Mesothelial cell of epicardium (in vitro differentiated cells): ENCODE data around the gene FAAP20. TPM values are rescaled to one million over a fixed set of nuclear protein-coding genes. Genes with fewer than 3 reads are reported as not detected.

ENCODE experiments used
- DNase-seq, 2 experiments: peaks; one replicate each; pipeline ENCODE4 v3.0.0; 2021; ENCODE audit warnings: low spot score in 2 of 2; ENCODE audit not compliant: unreplicated experiment in 2 of 2
- H3K27ac Mint-ChIP-seq: 2 replicates; pipeline ENCODE4 v1.8.0; 2021; ENCODE audit warnings: mixed read lengths
- H3K27me3 Mint-ChIP-seq: 2 replicates; pipeline ENCODE4 v1.8.0; 2021; ENCODE audit warnings: low read depth, mixed read lengths
- H3K36me3 Mint-ChIP-seq: 2 replicates; pipeline ENCODE4 v1.8.0; 2021; ENCODE audit warnings: mixed read lengths
- H3K4me1 Mint-ChIP-seq: 2 replicates; pipeline ENCODE4 v1.8.0; 2021; ENCODE audit warnings: mixed read lengths
- H3K4me3 Mint-ChIP-seq: 2 replicates; pipeline ENCODE4 v1.8.0; 2021; ENCODE audit warnings: mild to moderate bottlenecking, moderate library complexity, mixed read lengths
- H3K9me3 Mint-ChIP-seq: 2 replicates; pipeline ENCODE4 v1.8.0; 2021; ENCODE audit warnings: mixed read lengths
- total RNA-seq: library from RNA; stranded (reverse); gene quantifications from 3 replicates; pipeline ENCODE4 v1.2.1, GENCODE V29; 2021
- TF ChIP-seq, protein P1 (sequence below): fragments of 200-600 bp; sonication (generic); IDR thresholded peaks from one replicate; pipeline ENCODE4 v1.5.0; 2021; ENCODE audit warnings: antibody characterized with exemption; ENCODE audit not compliant: unreplicated experiment

FAAP20 gene
- total RNA-seq, 1 donor from 2014 or later: 92.2 TPM

GRCh38 chr1:2189459-2190425, 4.8 kb downstream of the FAAP20 start:
- Mint-ChIP-seq H3K4me3 (peak overlapping the region; percentile 71), H3K4me1 (peaks cover 14% of the 10 kb centered on the region), H3K36me3 (peaks cover 4% of the 10 kb centered on the region), H3K27me3 (no peaks in the 10 kb centered on the region), H3K27ac (peak overlapping the region; percentile 95), H3K9me3 (no peaks in the 10 kb centered on the region)
- TF ChIP-seq, protein P1, sequence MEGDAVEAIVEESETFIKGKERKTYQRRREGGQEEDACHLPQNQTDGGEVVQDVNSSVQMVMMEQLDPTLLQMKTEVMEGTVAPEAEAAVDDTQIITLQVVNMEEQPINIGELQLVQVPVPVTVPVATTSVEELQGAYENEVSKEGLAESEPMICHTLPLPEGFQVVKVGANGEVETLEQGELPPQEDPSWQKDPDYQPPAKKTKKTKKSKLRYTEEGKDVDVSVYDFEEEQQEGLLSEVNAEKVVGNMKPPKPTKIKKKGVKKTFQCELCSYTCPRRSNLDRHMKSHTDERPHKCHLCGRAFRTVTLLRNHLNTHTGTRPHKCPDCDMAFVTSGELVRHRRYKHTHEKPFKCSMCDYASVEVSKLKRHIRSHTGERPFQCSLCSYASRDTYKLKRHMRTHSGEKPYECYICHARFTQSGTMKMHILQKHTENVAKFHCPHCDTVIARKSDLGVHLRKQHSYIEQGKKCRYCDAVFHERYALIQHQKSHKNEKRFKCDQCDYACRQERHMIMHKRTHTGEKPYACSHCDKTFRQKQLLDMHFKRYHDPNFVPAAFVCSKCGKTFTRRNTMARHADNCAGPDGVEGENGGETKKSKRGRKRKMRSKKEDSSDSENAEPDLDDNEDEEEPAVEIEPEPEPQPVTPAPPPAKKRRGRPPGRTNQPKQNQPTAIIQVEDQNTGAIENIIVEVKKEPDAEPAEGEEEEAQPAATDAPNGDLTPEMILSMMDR: no peak
- DNase-seq: peak; percentile 86 to 95

DNA sequence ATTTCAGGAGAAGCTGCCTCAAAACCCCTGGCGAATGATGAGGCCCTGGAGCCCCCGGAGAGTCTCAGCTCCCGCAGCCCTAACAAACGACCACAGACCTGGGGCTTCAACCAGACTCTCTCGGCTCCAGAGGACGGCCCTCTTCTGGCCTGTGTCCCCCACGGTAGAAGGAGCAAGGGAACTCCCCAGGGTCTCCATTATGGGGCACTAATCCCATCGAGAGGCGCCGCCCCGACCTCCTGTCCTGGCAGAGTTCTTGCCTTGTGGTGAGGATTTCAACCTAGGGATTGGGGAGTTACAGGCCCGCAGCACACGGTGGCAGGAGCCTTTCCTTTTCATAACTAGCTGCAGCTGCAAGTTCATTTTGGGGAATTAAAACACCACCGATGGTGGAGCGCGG, 6.2 kb downstream of the FAAP20 start:
- Mint-ChIP-seq H3K36me3 (peaks cover 8% of the 10 kb centered on the region), H3K4me1 (peaks cover 14% of the 10 kb centered on the region), H3K27me3 (no peaks in the 10 kb centered on the region), H3K4me3 (peak overlapping the region; percentile 10), H3K9me3 (no peaks in the 10 kb centered on the region), H3K27ac (no peak overlapping the region)
- no peak for DNase-seq
- TF ChIP-seq, protein P1: no peak

DNA sequence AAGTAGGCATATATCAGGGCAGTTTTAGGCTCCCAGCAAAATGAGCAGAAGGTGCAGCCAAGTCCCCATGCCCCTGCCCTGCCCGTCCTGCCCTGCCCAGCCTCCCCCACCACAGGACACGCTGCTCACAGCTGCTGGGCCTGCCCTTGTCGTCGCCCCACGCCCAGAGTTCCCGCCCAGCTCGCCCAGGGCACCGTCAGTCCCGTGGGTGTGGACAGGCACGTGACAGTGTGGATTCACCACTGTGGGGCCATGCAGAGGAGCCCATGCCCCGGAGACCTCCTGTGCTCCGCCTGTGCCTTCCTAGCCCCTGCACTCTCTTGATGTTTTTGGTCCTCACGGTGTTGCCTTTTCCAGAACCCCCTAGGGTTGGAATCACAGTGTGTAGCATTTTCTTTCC, 7.0 kb downstream of the FAAP20 start:
- H3K4me3 Mint-ChIP-seq: no peak overlapping the region
- H3K36me3 Mint-ChIP-seq: peaks cover 8% of the 10 kb centered on the region
- peak overlapping the region; percentile 25 for H3K27ac Mint-ChIP-seq
- no peak for DNase-seq
- H3K27me3 Mint-ChIP-seq: no peaks in the 10 kb centered on the region
- TF ChIP-seq, protein P1: no peak
- H3K4me1 Mint-ChIP-seq: peaks cover 14% of the 10 kb centered on the region
- no peaks in the 10 kb centered on the region for H3K9me3 Mint-ChIP-seq

DNA sequence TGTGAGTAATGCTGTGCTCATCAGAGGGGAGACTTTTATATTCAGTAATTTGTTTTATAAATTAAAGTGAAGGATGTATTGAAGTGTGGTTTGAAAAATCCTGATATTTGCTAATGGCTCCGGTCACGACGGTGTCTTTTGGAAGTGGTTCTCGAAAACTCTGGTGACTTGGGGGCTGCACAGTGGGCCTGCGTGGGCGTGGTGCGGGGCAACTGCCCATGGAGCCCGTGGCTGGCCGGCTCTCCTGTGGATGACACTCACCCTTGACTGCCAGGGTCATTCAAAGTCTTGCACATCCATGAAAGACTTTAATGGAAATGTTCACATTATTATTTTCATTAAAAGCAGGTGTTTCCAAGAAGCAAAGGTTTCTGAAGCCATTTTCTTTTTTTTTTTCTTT, 7.7 kb downstream of the FAAP20 start:
- H3K4me1 Mint-ChIP-seq: peaks cover 14% of the 10 kb centered on the region
- no peak for DNase-seq
- H3K9me3 Mint-ChIP-seq: no peaks in the 10 kb centered on the region
- H3K36me3 Mint-ChIP-seq: peaks cover 8% of the 10 kb centered on the region
- no peak overlapping the region for H3K4me3 Mint-ChIP-seq
- H3K27me3 Mint-ChIP-seq: no peaks in the 10 kb centered on the region
- H3K27ac Mint-ChIP-seq: no peak overlapping the region
- TF ChIP-seq, protein P1: no peak

DNA sequence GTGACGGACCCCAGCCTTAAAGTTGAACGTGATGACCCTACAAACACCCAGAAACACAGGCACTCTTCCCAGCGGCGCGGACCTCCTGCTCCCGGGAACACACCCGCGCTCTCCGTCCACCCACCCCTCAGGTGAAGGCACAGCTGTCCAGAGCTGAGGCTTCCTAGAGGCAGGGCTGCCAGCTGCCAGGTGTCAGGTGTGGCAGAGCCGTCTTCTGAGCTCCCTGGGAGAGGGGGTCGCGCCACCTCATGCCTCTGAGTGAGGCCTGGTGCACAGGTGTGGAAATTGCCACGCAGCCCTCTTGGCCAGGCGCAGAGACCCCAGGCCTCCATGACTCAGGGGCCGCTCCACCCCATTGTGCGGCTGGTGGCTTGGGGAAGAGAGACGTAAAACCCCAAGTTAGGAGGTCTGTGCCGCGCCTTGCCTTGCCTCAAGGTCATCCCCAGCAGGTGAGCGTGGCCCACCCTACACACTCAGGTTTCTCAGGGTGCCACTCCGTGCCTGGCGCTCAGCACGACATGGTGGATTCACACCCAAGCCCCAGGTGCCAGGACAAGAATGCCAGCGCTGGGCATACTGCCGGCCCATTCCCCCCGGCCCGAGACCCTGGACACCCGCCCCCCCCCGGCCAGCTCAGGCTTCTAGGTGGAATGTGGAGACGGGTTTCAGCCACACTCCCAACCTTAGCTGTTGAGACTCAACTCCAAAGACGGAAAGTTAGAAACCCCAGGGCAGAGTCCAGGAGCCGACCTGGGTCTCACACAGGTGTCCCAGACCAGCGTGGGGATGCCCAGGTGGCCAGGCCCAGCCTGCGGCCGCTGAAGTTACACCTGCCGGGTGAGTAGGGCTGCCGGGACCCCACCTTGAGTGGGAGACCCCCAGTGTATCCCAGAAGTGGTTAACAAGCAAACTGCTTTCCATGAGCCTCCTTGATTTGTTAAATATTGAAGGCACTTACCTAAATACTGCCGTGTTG, 8.4 kb downstream of the FAAP20 start:
- DNase-seq: no peak
- Mint-ChIP-seq H3K4me3 (no peak overlapping the region), H3K27ac (no peak overlapping the region), H3K4me1 (peaks cover 12% of the 10 kb centered on the region), H3K27me3 (no peaks in the 10 kb centered on the region), H3K36me3 (peaks cover 8% of the 10 kb centered on the region), H3K9me3 (no peaks in the 10 kb centered on the region)
- TF ChIP-seq, protein P1: no peak
